IPS-18a (cell line): ENCODE measurements around the gene SMYD4.
"Not testable (repeated sequence)": the region's sequence is repeated elsewhere in the genome, so short reads cannot be mapped to it uniquely, and the experiment has no call there.

Experiments
- H3K27ac ChIP-seq: one replicate; pipeline ENCODE4 v1.5.1; 2013; ENCODE audit warnings: low read length
- H3K27me3 ChIP-seq: one replicate; pipeline ENCODE4 v1.6.1; 2013; ENCODE audit warnings: mild to moderate bottlenecking, low read length; ENCODE audit not compliant: control insufficient read depth, insufficient read depth
- H3K36me3 ChIP-seq: one replicate; pipeline ENCODE4 v1.6.1; 2013; ENCODE audit warnings: low read depth, low read length; ENCODE audit not compliant: control insufficient read depth
- H3K4me1 ChIP-seq: one replicate; pipeline ENCODE4 v1.6.1; 2013; ENCODE audit warnings: low read depth, low read length; ENCODE audit not compliant: control insufficient read depth
- H3K4me3 ChIP-seq: one replicate; pipeline ENCODE4 v1.5.1; 2013; ENCODE audit warnings: low read length
- H3K9ac ChIP-seq: one replicate; pipeline ENCODE4 v1.6.1; 2013; ENCODE audit warnings: mild to moderate bottlenecking, low read length, moderate library complexity
- H3K9me3 ChIP-seq: one replicate; pipeline ENCODE4 v1.6.1; 2013; ENCODE audit warnings: low read depth, low read length; ENCODE audit not compliant: control insufficient read depth

Gene SMYD4

DNA sequence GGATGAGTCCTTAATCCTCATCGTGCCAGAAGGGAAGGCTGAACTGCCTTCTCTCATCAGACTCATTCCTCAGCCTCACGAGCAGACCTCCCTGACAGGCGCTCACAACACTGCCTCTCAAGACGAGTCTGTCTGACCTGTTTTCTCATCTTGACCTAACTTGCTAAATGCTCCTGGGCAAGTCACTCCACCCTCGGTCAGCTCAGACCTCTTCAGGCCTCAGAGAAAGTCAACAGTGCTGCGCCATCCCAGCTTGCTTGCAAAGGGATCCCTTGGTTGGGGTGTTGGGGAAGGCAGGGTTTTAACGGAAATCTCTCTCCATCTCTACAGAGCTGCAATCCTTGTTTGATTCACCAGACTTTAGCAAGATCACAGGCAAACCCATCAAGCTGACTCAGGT is 52.8 kb downstream of the SMYD4 start:
- Histone ChIP-seq H3K9me3 (no peaks in the 10 kb centered on the region), H3K4me3 (no peak overlapping the region), H3K27me3 (no peaks in the 10 kb centered on the region), H3K9ac (no peak overlapping the region), H3K36me3 (peaks cover 31% of the 10 kb centered on the region), H3K27ac (no peak overlapping the region), H3K4me1 (no peaks in the 10 kb centered on the region)

DNA sequence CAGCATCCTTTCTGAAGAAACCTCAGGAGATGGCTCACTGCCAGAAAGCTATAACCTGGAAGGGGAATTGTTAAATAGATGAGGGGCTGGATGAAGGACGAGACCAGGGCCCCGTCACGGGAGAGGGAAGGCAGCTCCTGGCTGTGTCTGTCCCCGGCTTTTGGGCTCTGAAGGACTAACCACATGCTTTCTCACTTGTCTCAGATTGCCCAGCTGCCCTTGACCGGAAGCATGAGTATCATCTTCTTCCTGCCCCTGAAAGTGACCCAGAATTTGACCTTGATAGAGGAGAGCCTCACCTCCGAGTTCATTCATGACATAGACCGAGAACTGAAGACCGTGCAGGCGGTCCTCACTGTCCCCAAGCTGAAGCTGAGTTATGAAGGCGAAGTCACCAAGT is 53.4 kb downstream of the SMYD4 start:
- H3K9ac ChIP-seq = no peak overlapping the region
- no peak overlapping the region for H3K27ac ChIP-seq
- no peaks in the 10 kb centered on the region for H3K9me3 ChIP-seq
- H3K4me3 ChIP-seq = no peak overlapping the region
- no peaks in the 10 kb centered on the region for H3K4me1 ChIP-seq
- H3K36me3 ChIP-seq = peaks cover 25% of the 10 kb centered on the region
- no peaks in the 10 kb centered on the region for H3K27me3 ChIP-seq

DNA sequence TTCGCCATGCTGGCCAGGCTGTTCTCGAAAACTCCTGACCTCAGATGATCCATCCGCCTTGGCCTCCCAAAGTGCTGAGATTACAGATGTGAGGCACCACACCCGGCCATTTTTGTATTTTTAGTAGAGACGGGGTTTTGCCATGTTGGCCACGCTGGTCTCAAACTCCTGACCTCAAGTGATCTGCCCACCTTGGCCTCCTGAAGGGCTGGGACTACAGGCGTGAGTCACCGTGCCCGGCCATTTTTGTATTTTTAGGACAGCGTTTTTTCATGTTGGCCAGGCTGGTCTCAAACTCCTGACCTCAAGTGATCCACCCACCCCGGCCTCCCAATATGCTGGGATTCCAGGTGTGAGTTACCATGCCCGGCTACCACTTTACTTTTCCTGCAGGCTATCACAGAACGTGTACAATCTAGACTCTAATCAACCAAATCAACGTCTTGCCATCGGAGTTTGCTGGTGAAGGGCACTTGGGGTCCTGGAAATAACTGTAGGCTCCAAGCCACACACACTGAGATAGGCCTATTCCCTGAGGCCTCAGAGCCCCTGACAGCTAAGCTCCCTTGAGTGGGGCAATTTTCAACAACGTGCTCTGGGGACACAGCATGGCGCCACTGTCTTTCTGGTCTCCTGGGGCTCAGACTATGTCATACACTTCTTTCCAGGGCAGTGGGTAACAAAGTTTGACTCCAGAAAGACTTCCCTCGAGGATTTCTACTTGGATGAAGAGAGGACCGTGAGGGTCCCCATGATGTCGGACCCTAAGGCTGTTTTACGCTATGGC is 55.1 kb downstream of the SMYD4 start:
- Histone ChIP-seq H3K9ac (no peak overlapping the region), H3K4me3 (no peak overlapping the region), H3K27ac (no peak overlapping the region), H3K27me3 (no peaks in the 10 kb centered on the region), H3K9me3 (no peaks in the 10 kb centered on the region), H3K36me3 (peaks cover 22% of the 10 kb centered on the region), H3K4me1 (peaks cover 6% of the 10 kb centered on the region)

- H3K4me1 ChIP-seq = peaks cover 8% of the 10 kb centered on the region
- no peaks in the 10 kb centered on the region for H3K9me3 ChIP-seq
- peaks cover 22% of the 10 kb centered on the region for H3K36me3 ChIP-seq
- H3K27ac ChIP-seq = no peak overlapping the region
- no peaks in the 10 kb centered on the region for H3K27me3 ChIP-seq
- no peak overlapping the region for H3K9ac ChIP-seq
- no peak overlapping the region for H3K4me3 ChIP-seq
These were observed 56.0 kb downstream of the SMYD4 start for GRCh38 chr17:1773696-1774181.

DNA sequence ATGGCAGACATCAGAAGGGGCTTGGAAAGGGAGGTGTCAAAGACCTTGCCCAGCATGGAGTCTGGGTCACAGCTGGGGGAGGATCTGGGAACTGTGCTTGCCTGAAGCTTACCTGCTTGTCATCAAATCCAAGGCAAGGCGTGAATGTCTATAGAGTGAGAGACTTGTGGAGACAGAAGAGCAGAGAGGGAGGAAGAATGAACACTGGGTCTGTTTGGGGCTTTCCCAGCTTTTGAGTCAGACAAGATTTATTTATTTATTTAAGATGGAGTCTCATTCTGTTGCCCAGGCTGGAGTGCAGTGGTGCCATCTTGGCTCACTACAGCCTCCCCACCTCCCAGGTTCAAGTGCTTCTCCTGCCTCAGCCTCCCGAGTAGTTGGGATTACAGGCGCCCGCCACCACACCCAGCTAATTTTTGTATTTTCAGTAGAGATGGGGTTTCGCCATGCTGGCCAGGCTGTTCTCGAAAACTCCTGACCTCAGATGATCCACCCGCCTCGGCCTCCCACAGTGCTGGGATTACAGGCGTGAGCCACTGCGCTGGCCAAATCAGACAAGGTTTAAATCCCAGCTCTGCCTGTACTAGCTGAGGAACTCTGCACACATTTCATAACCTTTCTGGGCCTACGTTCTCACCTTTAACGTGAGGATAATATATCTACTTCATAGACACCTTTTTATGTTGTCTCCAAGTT is 56.6 kb downstream of the SMYD4 start:
- H3K27me3 ChIP-seq, H3K27ac ChIP-seq, H3K9me3 ChIP-seq, H3K4me1 ChIP-seq, H3K4me3 ChIP-seq, H3K9ac ChIP-seq: not testable (repeated sequence)
- H3K36me3 ChIP-seq = peaks cover 17% of the 10 kb centered on the region

DNA sequence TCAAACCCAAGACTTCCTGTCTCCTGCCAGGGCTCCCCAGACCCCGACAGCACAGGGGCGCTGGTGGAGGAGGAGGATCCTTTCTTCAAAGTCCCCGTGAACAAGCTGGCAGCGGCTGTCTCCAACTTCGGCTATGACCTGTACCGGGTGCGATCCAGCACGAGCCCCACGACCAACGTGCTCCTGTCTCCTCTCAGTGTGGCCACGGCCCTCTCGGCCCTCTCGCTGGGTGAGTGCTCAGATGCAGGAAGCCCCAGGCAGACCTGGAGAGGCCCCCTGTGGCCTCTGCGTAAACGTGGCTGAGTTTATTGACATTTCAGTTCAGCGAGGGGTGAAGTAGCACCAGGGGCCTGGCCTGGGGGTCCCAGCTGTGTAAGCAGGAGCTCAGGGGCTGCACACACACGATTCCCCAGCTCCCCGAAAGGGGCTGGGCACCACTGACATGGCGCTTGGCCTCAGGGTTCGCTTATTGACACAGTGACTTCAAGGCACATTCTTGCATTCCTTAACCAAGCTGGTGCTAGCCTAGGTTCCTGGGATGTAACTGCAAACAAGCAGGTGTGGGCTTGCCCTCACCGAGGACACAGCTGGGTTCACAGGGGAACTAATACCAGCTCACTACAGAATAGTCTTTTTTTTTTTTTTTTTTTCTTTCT is 59.8 kb downstream of the SMYD4 start:
- H3K9me3 ChIP-seq = no peaks in the 10 kb centered on the region
- H3K4me1 ChIP-seq = peaks cover 8% of the 10 kb centered on the region
- H3K27me3 ChIP-seq = no peaks in the 10 kb centered on the region
- H3K4me3 ChIP-seq = no peak overlapping the region
- no peaks in the 10 kb centered on the region for H3K36me3 ChIP-seq
- H3K27ac ChIP-seq = no peak overlapping the region
- H3K9ac ChIP-seq = no peak overlapping the region

GRCh38 chr17:1767358-1767757 is 62.3 kb downstream of the SMYD4 start:
- H3K9ac ChIP-seq = no peak overlapping the region
- no peak overlapping the region for H3K27ac ChIP-seq
- peaks cover 23% of the 10 kb centered on the region for H3K4me1 ChIP-seq
- no peak overlapping the region for H3K4me3 ChIP-seq
- no peaks in the 10 kb centered on the region for H3K27me3 ChIP-seq
- H3K9me3 ChIP-seq = no peaks in the 10 kb centered on the region
- no peaks in the 10 kb centered on the region for H3K36me3 ChIP-seq

DNA sequence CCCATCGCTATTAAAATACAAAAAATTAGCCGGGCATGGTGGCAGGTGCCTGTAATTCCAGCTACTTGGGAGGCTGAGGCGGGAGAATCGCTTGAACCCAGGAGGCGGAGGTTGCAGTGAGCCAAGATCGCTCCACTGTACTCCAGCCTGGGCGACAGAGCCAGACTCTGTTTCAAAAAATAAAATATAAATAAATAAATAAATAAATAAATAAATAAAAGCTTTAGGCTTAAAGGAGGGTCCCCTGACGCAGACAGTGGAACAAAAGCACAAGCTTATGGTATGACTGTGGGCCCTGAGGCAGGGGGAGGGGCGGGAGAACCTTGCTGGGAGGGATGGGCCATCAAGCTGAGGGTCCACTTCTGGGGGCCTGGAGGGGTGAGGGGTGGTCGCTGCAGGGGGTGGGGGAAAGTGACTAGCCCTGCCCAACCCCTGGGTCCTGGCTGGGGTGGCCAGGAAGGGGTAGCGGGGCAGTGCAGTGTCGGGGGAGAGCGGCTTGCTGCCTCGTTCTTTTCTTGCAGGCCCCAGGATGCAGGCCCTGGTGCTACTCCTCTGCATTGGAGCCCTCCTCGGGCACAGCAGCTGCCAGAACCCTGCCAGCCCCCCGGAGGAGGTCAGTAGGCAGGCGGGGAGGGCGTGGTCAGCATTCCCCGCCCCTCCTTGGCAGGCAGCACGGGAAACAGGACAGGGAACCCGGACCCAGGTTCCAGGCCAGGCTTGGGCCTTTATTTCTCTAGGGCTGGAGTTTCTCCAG is 63.1 kb downstream of the SMYD4 start:
- H3K27ac ChIP-seq = no peak overlapping the region
- H3K27me3 ChIP-seq = no peaks in the 10 kb centered on the region
- H3K36me3 ChIP-seq = no peaks in the 10 kb centered on the region
- H3K9me3 ChIP-seq = no peaks in the 10 kb centered on the region
- no peak overlapping the region for H3K4me3 ChIP-seq
- H3K4me1 ChIP-seq = peaks cover 30% of the 10 kb centered on the region
- H3K9ac ChIP-seq = no peak overlapping the region

- Histone ChIP-seq H3K9me3 (no peaks in the 10 kb centered on the region), H3K9ac (no peak overlapping the region), H3K27ac (no peak overlapping the region), H3K27me3 (no peaks in the 10 kb centered on the region), H3K4me3 (no peak overlapping the region), H3K36me3 (no peaks in the 10 kb centered on the region), H3K4me1 (peaks cover 30% of the 10 kb centered on the region)
These were observed 64.1 kb downstream of the SMYD4 start for GRCh38 chr17:1765576-1765975.

DNA sequence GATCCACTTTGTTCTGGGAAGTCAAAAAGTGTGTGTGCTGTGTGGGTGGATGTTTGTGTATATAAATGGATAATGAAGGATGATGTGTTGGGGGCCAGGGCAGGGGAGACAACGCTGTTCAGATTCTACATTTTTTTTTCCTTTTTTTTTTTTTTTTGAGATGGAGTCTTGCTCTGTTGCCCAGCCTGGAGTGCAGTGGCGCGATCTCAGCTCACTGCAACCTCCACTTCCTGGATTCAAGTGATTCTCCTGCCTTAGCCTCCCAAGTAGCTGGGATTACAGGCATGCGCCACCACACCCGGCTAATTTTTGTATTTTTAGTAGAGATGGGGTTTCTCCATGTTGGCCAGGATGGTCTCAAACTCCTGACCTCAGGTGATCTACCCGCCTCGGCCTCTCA is 65.0 kb downstream of the SMYD4 start:
- not testable (repeated sequence) for H3K27me3 ChIP-seq, H3K36me3 ChIP-seq, H3K9ac ChIP-seq, H3K27ac ChIP-seq, H3K9me3 ChIP-seq, H3K4me3 ChIP-seq
- H3K4me1 ChIP-seq = peaks cover 25% of the 10 kb centered on the region

- Histone ChIP-seq H3K4me3 (no peak overlapping the region), H3K9ac (no peak overlapping the region), H3K4me1 (peaks cover 22% of the 10 kb centered on the region), H3K27ac (no peak overlapping the region), H3K9me3 (no peaks in the 10 kb centered on the region), H3K27me3 (no peaks in the 10 kb centered on the region), H3K36me3 (no peaks in the 10 kb centered on the region)
These were observed 65.4 kb downstream of the SMYD4 start for GRCh38 chr17:1764284-1764683.
